Liver (tissue), 9 donors: Measurements from ENCODE around the gene LRIF1. TPM values are rescaled to one million over a fixed set of nuclear protein-coding genes. Genes with fewer than 3 reads are reported as not detected.

Source experiments
- DNase-seq: peaks from one replicate; pipeline ENCODE4 v3.0.0-alpha.2; 2017; ENCODE audit warnings: low spot score
- H3K27ac ChIP-seq, 2 donors: one replicate each; pipeline ENCODE4 v1.7.0; 2013; ENCODE audit warnings: inconsistent platforms in 2 of 2, low read length in 2 of 2, control low read depth in 1 of 2, low read depth in 1 of 2, mild to moderate bottlenecking in 1 of 2
- H3K27me3 ChIP-seq, 4 donors: one replicate each; pipeline versions ENCODE4 v1.6.1 to v1.7.0; 2013; ENCODE audit warnings: low read length in 3 of 4, inconsistent platforms in 1 of 4, mild to moderate bottlenecking in 1 of 4, moderate library complexity in 1 of 4; ENCODE audit not compliant: control insufficient read depth in 4 of 4, insufficient read depth in 4 of 4
- H3K36me3 ChIP-seq, 4 donors: one replicate each; pipeline versions ENCODE4 v1.6.1 to v1.7.0; 2013; ENCODE audit warnings: low read length in 3 of 4, mild to moderate bottlenecking in 3 of 4, low read depth in 1 of 4, moderate library complexity in 1 of 4; ENCODE audit not compliant: control insufficient read depth in 4 of 4, insufficient read depth in 3 of 4
- H3K4me1 ChIP-seq, 4 donors: one replicate each; pipeline versions ENCODE4 v1.6.1 to v1.7.0; 2013; ENCODE audit warnings: low read length in 3 of 4, mild to moderate bottlenecking in 3 of 4, moderate library complexity in 1 of 4; ENCODE audit not compliant: control insufficient read depth in 4 of 4, insufficient read depth in 4 of 4
- H3K4me3 ChIP-seq, 3 donors: one replicate each; pipeline versions ENCODE4 v1.6.1 to v1.7.0; 2013; ENCODE audit warnings: low read length in 3 of 3, control low read depth in 1 of 3, low read depth in 1 of 3, mild to moderate bottlenecking in 1 of 3
- H3K9ac ChIP-seq, 2 donors: one replicate each; pipeline ENCODE4 v1.7.0; 2013; ENCODE audit warnings: low read length in 2 of 2, mild to moderate bottlenecking in 2 of 2, moderate library complexity in 2 of 2, control low read depth in 1 of 2, low read depth in 1 of 2
- H3K9me3 ChIP-seq, 4 donors: one replicate each; pipeline versions ENCODE4 v1.6.1 to v1.7.0; 2013; ENCODE audit warnings: low read length in 3 of 4; ENCODE audit not compliant: control insufficient read depth in 4 of 4
- EGR1 ChIP-seq, 2 donors: IDR thresholded peaks; 2 replicates each; pipeline ENCODE4 v1.6.1; 2016 to 2018; ENCODE audit warnings: antibody characterized with exemption in 2 of 2, low read depth in 2 of 2
- HNF4A ChIP-seq, 2 donors: conservative IDR thresholded peaks; 2 replicates each; pipeline ENCODE4 v1.6.1; 2016; ENCODE audit warnings: antibody characterized with exemption in 2 of 2, mild to moderate bottlenecking in 2 of 2
- HNF4G ChIP-seq: IDR thresholded peaks from 2 replicates; pipeline ENCODE4 v1.6.1; 2016; ENCODE audit warnings: antibody characterized with exemption
- JUND ChIP-seq, 2 donors: IDR thresholded peaks; 2 replicates each; pipeline ENCODE4 v1.6.1; 2016; ENCODE audit warnings: antibody characterized with exemption in 2 of 2
- NR2F2 ChIP-seq: IDR thresholded peaks from 2 replicates; pipeline ENCODE4 v1.6.1; 2016; ENCODE audit warnings: antibody characterized with exemption
- RAD21 ChIP-seq, 2 donors: IDR thresholded peaks; 2 replicates each; pipeline ENCODE4 v1.6.1; 2016; ENCODE audit warnings: antibody characterized with exemption in 2 of 2, mild to moderate bottlenecking in 2 of 2
- RXRA ChIP-seq, 2 donors: IDR thresholded peaks; 2 replicates each; pipeline ENCODE4 v1.6.1; 2017 to 2018; ENCODE audit warnings: antibody characterized with exemption in 2 of 2, mild to moderate bottlenecking in 1 of 2
- YY1 ChIP-seq: IDR thresholded peaks from 2 replicates; pipeline ENCODE4 v1.6.1; 2016; ENCODE audit warnings: antibody characterized with exemption, mild to moderate bottlenecking
- WGBS: extraction: QIAGEN DNeasy Blood & Tissue Kit; methylation state at CpG from one replicate; pipeline ENCODE4 v1.1.7; 2013; 5-methylcytosine and 5-hydroxymethylcytosine counted together
- polyA plus RNA-seq, 2 donors: library from polyadenylated mRNA; stranded (reverse) in 1 of 2; unstranded in 1 of 2; fragments of 200-250 nt in 1 of 2; fragments of >200 nt in 1 of 2; fragmentation: Nextera tagmentation in 1 of 2; extraction: Ambion mirVana in 1 of 2; gene quantifications; one replicate each; pipeline versions ENCODE4 v1.2.1 to v1.2.3, GENCODE V29; 2013 to 2015
- total RNA-seq, 2 donors: library from RNA; depleted of rRNA; stranded (reverse); fragments of >200 nt; gene quantifications; one replicate each; pipeline ENCODE4 v1.2.3, GENCODE V29; 2014
- TF ChIP-seq, protein P1 (sequence below): IDR thresholded peaks from 2 replicates; pipeline ENCODE4 v1.6.1; 2016; ENCODE audit warnings: antibody characterized with exemption, mild to moderate bottlenecking
- TF ChIP-seq, protein P2 (sequence below): IDR thresholded peaks from 2 replicates; pipeline ENCODE4 v1.6.1; 2016; ENCODE audit warnings: antibody characterized with exemption
- TF ChIP-seq, protein P3 (sequence below): IDR thresholded peaks from 2 replicates; pipeline ENCODE4 v1.6.1; 2016; ENCODE audit warnings: antibody characterized with exemption
- TF ChIP-seq, protein P4 (sequence below): fragments of 150-350 bp; IDR thresholded peaks from 2 replicates; pipeline ENCODE4 v1.5.1; 2017; ENCODE audit warnings: improper control_type of control experiment, low read depth, low read length; ENCODE audit not compliant: missing input control
- TF ChIP-seq, protein P5 (sequence below): IDR thresholded peaks from 2 replicates; pipeline ENCODE4 v1.6.1; 2016; ENCODE audit warnings: antibody characterized with exemption
- donor health status: healthy.
- donor health status: healthy.
- donor health status: healthy.
- donor health status: healthy.
- donor health status: healthy.

LRIF1 gene
- total and polyA plus RNA-seq, 4 donors, result 3.9 to 7.1 (median 6.2) TPM

DNA sequence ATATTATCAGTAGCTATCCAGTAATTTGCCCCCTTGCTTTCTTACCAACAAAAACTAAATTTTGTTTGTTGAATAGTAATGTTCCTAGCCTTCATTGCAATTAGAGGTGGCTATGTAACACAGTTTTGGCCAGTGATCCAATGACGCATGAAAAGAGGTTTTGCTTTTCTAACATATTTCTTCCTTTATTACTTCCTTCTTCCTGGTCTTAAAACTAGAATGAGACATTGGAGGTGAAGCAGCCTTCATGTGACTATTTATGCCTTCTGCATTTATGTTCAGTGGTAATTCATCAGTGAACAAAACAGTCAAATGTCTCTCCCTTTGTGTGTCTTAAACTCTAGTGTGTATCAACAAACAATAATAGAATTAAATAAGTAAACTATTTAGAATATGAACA, 35.5 kb downstream of the LRIF1 start (continued):
- TF ChIP-seq, protein P1, sequence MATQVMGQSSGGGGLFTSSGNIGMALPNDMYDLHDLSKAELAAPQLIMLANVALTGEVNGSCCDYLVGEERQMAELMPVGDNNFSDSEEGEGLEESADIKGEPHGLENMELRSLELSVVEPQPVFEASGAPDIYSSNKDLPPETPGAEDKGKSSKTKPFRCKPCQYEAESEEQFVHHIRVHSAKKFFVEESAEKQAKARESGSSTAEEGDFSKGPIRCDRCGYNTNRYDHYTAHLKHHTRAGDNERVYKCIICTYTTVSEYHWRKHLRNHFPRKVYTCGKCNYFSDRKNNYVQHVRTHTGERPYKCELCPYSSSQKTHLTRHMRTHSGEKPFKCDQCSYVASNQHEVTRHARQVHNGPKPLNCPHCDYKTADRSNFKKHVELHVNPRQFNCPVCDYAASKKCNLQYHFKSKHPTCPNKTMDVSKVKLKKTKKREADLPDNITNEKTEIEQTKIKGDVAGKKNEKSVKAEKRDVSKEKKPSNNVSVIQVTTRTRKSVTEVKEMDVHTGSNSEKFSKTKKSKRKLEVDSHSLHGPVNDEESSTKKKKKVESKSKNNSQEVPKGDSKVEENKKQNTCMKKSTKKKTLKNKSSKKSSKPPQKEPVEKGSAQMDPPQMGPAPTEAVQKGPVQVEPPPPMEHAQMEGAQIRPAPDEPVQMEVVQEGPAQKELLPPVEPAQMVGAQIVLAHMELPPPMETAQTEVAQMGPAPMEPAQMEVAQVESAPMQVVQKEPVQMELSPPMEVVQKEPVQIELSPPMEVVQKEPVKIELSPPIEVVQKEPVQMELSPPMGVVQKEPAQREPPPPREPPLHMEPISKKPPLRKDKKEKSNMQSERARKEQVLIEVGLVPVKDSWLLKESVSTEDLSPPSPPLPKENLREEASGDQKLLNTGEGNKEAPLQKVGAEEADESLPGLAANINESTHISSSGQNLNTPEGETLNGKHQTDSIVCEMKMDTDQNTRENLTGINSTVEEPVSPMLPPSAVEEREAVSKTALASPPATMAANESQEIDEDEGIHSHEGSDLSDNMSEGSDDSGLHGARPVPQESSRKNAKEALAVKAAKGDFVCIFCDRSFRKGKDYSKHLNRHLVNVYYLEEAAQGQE, result no peak
- TF ChIP-seq, protein P2, sequence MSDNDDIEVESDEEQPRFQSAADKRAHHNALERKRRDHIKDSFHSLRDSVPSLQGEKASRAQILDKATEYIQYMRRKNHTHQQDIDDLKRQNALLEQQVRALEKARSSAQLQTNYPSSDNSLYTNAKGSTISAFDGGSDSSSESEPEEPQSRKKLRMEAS, result no peak
- TF ChIP-seq RAD21 (IDR thresholded peaks at IDR 0.05) (no peak), HNF4A (conservative IDR thresholded peaks at IDR 0.05) (no peak), JUND (IDR thresholded peaks at IDR 0.05) (no peak)
- TF ChIP-seq, protein P3, sequence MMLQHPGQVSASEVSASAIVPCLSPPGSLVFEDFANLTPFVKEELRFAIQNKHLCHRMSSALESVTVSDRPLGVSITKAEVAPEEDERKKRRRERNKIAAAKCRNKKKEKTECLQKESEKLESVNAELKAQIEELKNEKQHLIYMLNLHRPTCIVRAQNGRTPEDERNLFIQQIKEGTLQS, result no peak

DNA sequence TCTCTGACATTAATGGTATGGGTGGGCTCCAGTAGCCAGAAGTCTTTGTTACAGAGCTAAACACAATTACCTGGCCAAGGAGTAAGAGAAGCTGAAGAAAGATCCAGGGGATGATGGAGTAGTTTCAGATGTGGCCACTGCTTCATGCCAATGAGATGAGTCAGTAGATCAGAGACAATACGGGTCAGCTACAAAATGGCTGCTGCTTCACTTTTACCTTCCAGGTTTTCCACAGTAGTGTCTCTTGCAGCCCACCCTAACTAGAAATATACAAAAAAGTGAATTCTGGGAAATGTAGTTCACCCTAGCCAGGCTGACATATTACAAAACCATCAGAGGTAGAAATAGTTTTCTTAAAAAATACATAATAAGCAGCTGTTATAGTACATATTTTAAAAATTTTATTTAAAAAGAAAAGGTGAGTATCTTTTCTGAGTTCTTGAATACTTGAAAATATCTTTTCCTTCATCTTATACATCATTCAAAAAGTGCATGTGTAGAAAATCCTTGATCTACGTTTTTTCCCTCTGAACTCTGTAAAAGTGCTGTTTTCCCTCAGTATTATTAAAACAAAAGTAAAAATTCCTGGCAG, 36.1 kb downstream of the LRIF1 start:
- no peak overlapping the region for H3K4me3 ChIP-seq

DNA sequence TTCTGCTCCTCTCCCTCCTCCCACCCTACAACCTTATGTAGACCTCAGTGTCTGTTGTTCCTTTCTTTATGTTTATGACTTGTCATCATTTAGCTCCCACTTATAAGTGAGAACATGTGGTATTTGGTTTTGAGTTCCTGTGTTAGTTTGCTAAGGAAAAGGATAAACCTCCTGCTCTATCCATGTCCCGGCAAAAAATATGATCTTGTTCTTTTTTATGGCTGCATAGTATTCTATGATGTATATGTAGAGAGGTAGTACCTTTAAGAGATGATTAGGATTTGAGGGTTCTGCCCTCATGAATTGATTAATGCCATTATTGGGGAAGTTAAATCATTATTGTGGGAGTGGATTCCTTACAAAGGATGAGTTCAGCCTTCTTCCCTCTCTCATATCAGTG, 41.8 kb downstream of the LRIF1 start:
- H3K36me3 ChIP-seq, result no peaks in the 10 kb centered on the region
- H3K9me3 ChIP-seq, result peaks cover 0 to 3% (median 2%) of the 10 kb centered on the region in 4 donors
- H3K27me3 ChIP-seq, result no peaks in the 10 kb centered on the region
- 92% methylated on average over 1 of the region's 1 CpG for WGBS
- H3K4me3 ChIP-seq, result no peak overlapping the region
- no peak overlapping the region for H3K9ac ChIP-seq
- no peak for DNase-seq
- H3K27ac ChIP-seq, result no peak overlapping the region
- H3K4me1 ChIP-seq, result no peaks in the 10 kb centered on the region
- no peak for TF ChIP-seq EGR1 (IDR thresholded peaks at IDR 0.05; ENCODE audit: low read depth in 2 of 2)
- TF ChIP-seq NR2F2, result no peak
- no peak for TF ChIP-seq YY1
- TF ChIP-seq HNF4G, result no peak
- TF ChIP-seq HNF4A (conservative IDR thresholded peaks at IDR 0.05), result no peak
- TF ChIP-seq, protein P4, sequence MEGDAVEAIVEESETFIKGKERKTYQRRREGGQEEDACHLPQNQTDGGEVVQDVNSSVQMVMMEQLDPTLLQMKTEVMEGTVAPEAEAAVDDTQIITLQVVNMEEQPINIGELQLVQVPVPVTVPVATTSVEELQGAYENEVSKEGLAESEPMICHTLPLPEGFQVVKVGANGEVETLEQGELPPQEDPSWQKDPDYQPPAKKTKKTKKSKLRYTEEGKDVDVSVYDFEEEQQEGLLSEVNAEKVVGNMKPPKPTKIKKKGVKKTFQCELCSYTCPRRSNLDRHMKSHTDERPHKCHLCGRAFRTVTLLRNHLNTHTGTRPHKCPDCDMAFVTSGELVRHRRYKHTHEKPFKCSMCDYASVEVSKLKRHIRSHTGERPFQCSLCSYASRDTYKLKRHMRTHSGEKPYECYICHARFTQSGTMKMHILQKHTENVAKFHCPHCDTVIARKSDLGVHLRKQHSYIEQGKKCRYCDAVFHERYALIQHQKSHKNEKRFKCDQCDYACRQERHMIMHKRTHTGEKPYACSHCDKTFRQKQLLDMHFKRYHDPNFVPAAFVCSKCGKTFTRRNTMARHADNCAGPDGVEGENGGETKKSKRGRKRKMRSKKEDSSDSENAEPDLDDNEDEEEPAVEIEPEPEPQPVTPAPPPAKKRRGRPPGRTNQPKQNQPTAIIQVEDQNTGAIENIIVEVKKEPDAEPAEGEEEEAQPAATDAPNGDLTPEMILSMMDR, result no peak
- TF ChIP-seq, protein P3, result no peak
- no peak for TF ChIP-seq RXRA (IDR thresholded peaks at IDR 0.05)
- TF ChIP-seq, protein P1, result no peak
- TF ChIP-seq JUND (IDR thresholded peaks at IDR 0.05), result no peak

More for the DNA sequence above, 36.1 kb downstream of the LRIF1 start:
- Histone ChIP-seq H3K36me3 (peaks cover 0 to 2% (median 0%) of the 10 kb centered on the region in 4 donors), H3K9ac (no peak overlapping the region), H3K9me3 (peaks cover 0 to 3% (median under 1%) of the 10 kb centered on the region in 4 donors), H3K27me3 (no peaks in the 10 kb centered on the region), H3K4me1 (no peaks in the 10 kb centered on the region), H3K27ac (no peak overlapping the region)
- DNase-seq, result no peak
- 81% methylated on average over 2 of the region's 2 CpGs for WGBS
- TF ChIP-seq HNF4A (conservative IDR thresholded peaks at IDR 0.05), result no peak
- TF ChIP-seq RXRA (IDR thresholded peaks at IDR 0.05), result no peak
- TF ChIP-seq, protein P3, result no peak
- TF ChIP-seq NR2F2, result no peak
- TF ChIP-seq, protein P5, sequence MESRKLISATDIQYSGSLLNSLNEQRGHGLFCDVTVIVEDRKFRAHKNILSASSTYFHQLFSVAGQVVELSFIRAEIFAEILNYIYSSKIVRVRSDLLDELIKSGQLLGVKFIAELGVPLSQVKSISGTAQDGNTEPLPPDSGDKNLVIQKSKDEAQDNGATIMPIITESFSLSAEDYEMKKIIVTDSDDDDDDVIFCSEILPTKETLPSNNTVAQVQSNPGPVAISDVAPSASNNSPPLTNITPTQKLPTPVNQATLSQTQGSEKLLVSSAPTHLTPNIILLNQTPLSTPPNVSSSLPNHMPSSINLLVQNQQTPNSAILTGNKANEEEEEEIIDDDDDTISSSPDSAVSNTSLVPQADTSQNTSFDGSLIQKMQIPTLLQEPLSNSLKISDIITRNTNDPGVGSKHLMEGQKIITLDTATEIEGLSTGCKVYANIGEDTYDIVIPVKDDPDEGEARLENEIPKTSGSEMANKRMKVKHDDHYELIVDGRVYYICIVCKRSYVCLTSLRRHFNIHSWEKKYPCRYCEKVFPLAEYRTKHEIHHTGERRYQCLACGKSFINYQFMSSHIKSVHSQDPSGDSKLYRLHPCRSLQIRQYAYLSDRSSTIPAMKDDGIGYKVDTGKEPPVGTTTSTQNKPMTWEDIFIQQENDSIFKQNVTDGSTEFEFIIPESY, result no peak
- no peak for TF ChIP-seq HNF4G
